ENCODE measurements around the gene PLEKHH1. TPM values are rescaled to one million over a fixed set of nuclear protein-coding genes. Genes with fewer than 3 reads are reported as not detected.

The PLEKHH1 gene
- polyA plus RNA-seq, 1 donor from 2014 or later, result 34.1 TPM

GRCh38 chr14:67610491-67610890 is 77.4 kb downstream of the PLEKHH1 start:
- Histone ChIP-seq H3F3A (ENCODE audit: insufficient read depth, low read length, poor library complexity, severe bottlenecking) (no peaks in the 10 kb centered on the region), H3K4me3 (ENCODE audit: low read length) (no peak overlapping the region), H2AFZ (ENCODE audit: low read depth, low read length) (no peak overlapping the region), H3K36me3 (ENCODE audit: insufficient read depth, low read length) (no peaks in the 10 kb centered on the region), H3K27ac (ENCODE audit: low read length) (no peak overlapping the region), H3K9ac (ENCODE audit: low read length) (no peak overlapping the region), H3K9me3 (ENCODE audit: low read length) (no peaks in the 10 kb centered on the region), H3K79me2 (replicated peaks; ENCODE audit: insufficient read depth, low read length) (no peaks in the 10 kb centered on the region), H4K20me1 (ENCODE audit: insufficient read depth) (no peaks in the 10 kb centered on the region), H3K27me3 (ENCODE audit: insufficient read depth, low read depth, low read length) (no peaks in the 10 kb centered on the region), H3K4me2 (ENCODE audit: low read length) (no peak overlapping the region), H3K9me2 (ENCODE audit: insufficient read depth, low read length) (no peaks in the 10 kb centered on the region)
- TF ChIP-seq CTCF (IDR thresholded peaks at IDR 0.05; ENCODE audit: poor library complexity, severe bottlenecking) (no peak), TAF1 (IDR thresholded peaks at IDR 0.05; ENCODE audit: low read depth) (no peak), SMC3 (conservative IDR thresholded peaks at IDR 0.05; ENCODE audit: poor library complexity) (no peak), RAD21 (conservative IDR thresholded peaks at IDR 0.05) (no peak), EZH2 (IDR thresholded peaks at IDR 0.05; ENCODE audit: borderline replicate concordance, insufficient read depth, low read length, poor library complexity, severe bottlenecking) (no peak), POLR2AphosphoS5 (IDR thresholded peaks at IDR 0.05) (no peak), MXI1 (conservative IDR thresholded peaks at IDR 0.05; ENCODE audit: poor library complexity, severe bottlenecking) (no peak), EP300 (conservative IDR thresholded peaks at IDR 0.05; ENCODE audit: poor library complexity, severe bottlenecking) (no peak)
- TF ChIP-seq, protein P1, sequence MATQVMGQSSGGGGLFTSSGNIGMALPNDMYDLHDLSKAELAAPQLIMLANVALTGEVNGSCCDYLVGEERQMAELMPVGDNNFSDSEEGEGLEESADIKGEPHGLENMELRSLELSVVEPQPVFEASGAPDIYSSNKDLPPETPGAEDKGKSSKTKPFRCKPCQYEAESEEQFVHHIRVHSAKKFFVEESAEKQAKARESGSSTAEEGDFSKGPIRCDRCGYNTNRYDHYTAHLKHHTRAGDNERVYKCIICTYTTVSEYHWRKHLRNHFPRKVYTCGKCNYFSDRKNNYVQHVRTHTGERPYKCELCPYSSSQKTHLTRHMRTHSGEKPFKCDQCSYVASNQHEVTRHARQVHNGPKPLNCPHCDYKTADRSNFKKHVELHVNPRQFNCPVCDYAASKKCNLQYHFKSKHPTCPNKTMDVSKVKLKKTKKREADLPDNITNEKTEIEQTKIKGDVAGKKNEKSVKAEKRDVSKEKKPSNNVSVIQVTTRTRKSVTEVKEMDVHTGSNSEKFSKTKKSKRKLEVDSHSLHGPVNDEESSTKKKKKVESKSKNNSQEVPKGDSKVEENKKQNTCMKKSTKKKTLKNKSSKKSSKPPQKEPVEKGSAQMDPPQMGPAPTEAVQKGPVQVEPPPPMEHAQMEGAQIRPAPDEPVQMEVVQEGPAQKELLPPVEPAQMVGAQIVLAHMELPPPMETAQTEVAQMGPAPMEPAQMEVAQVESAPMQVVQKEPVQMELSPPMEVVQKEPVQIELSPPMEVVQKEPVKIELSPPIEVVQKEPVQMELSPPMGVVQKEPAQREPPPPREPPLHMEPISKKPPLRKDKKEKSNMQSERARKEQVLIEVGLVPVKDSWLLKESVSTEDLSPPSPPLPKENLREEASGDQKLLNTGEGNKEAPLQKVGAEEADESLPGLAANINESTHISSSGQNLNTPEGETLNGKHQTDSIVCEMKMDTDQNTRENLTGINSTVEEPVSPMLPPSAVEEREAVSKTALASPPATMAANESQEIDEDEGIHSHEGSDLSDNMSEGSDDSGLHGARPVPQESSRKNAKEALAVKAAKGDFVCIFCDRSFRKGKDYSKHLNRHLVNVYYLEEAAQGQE (IDR thresholded peaks at IDR 0.05; ENCODE audit: borderline replicate concordance), result no peak

GRCh38 chr14:67618617-67619063 is 85.5 kb downstream of the PLEKHH1 start:
- Histone ChIP-seq H3K4me3 (ENCODE audit: low read length) (no peak overlapping the region), H3K4me2 (ENCODE audit: low read length) (no peak overlapping the region)

More at GRCh38 chr14:67618617-67619063, 85.5 kb downstream of the PLEKHH1 start:
- Histone ChIP-seq H3F3A (ENCODE audit: insufficient read depth, low read length, poor library complexity, severe bottlenecking) (no peaks in the 10 kb centered on the region), H3K27ac (ENCODE audit: low read length) (peak overlapping the region; percentile 92), H2AFZ (ENCODE audit: low read depth, low read length) (no peak overlapping the region), H3K9me2 (ENCODE audit: insufficient read depth, low read length) (no peaks in the 10 kb centered on the region), H3K79me2 (replicated peaks; ENCODE audit: insufficient read depth, low read length) (peaks cover 12% of the 10 kb centered on the region), H3K9me3 (ENCODE audit: low read length) (no peaks in the 10 kb centered on the region), H4K20me1 (ENCODE audit: insufficient read depth) (no peaks in the 10 kb centered on the region), H3K27me3 (ENCODE audit: insufficient read depth, low read depth, low read length) (no peaks in the 10 kb centered on the region), H3K36me3 (ENCODE audit: insufficient read depth, low read length) (peaks cover 8% of the 10 kb centered on the region), H3K9ac (ENCODE audit: low read length) (peak overlapping the region; percentile 95)
- TF ChIP-seq EP300 (conservative IDR thresholded peaks at IDR 0.05; ENCODE audit: poor library complexity, severe bottlenecking) (no peak), EZH2 (IDR thresholded peaks at IDR 0.05; ENCODE audit: borderline replicate concordance, insufficient read depth, low read length, poor library complexity, severe bottlenecking) (no peak), TAF1 (IDR thresholded peaks at IDR 0.05; ENCODE audit: low read depth) (no peak), RAD21 (conservative IDR thresholded peaks at IDR 0.05) (peak; percentile 65), SMC3 (conservative IDR thresholded peaks at IDR 0.05; ENCODE audit: poor library complexity) (peak; percentile 74), CTCF (IDR thresholded peaks at IDR 0.05; ENCODE audit: poor library complexity, severe bottlenecking) (peak; percentile 79)
- TF ChIP-seq, protein P1 (IDR thresholded peaks at IDR 0.05; ENCODE audit: borderline replicate concordance), result no peak

Data from neural cell (in vitro differentiated cells).